Embryonic facial prominence (tissue), 1 donor: ENCODE results near the gene GASK1B.

ENCODE experiments used
- DNase-seq: peaks from one replicate; pipeline ENCODE4 v3.0.0-alpha.2; 2016; ENCODE audit errors: extremely low spot score

GASK1B gene

GRCh38 chr4:158146736-158147135, 26.1 kb downstream of the GASK1B start:
- DNase-seq, result no peak

- DNase-seq, result no peak
Observed at GRCh38 chr4:158139086-158139485, 33.7 kb downstream of the GASK1B start.

GRCh38 chr4:158134222-158134621, 38.6 kb downstream of the GASK1B start:
- DNase-seq, result no peak

GRCh38 chr4:158133551-158133950, 39.3 kb downstream of the GASK1B start:
- no peak for DNase-seq

DNA sequence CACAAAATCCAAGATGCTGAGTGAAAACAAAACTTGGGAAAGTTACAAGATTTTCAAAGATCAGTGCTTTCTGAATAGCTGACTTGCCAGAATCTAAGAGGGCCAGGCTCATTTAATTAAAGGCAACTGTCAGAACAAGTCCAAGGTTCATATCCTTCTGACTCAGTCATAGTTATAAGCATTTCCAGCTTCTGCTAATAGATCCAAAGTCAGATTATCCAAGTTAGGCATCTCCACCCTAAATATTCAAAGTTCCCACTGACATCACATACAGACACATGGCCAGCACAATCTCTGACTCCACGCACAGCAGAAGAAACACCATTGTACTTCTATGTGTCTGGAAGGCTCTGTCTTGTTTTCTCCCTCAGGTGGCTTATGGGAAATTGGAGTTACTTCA, 41.8 kb downstream of the GASK1B start:
- DNase-seq, result no peak

DNA sequence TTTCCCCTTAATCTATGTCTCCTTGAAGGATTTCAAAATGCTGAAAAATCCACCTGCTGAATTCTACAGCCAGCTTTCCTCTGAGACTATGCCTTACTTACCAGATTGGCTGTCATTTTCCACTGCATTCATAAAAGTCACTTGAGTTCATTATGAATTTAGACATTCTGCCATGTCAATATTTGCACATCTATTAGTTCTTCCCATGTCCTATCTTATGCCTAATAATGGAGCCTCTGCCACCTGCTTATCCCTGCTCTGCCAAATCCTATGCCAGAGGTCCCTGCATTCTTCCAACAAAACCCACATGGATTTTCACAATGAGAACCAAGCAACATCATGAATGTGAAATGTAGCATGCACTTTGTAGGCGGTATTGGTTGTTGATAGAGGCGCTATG, 42.6 kb downstream of the GASK1B start:
- no peak for DNase-seq

DNA sequence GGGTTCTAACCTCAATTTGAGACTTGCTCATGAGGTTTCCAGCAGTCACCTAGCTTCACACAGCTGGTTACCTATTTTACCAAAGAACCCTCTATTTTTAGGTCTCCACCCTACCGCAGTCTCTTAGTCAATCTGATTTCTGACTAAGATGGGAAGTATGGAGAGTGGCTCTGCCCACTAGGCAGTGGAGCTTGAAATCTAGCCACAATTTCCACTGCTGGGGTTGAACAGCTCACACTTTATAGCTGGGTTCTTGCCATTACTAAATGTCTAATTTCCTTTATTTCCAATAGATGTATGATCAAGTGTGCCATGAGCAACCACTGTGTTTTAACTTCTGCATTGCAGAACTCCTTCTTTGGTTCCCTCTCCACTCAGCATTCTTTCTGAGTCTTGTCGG, 43.1 kb downstream of the GASK1B start:
- DNase-seq, result no peak

DNA sequence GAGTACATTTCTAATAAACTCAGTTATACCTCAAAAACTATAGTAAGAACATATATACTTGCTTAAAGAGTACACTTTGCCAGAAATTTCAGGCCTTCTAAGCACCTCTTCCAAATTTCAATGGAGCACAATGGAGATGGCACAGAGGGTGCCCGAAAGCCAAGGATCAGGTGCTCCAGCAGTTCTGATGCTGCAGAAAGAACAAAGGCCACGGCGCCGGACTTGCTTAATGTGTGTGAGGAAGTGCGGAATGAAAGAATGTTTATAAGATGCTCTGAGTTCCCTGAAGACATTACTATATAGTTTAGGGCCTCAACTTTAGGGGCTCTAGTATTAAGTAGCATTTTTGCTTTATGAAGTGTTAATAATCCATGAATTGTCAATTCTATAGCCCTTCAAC, 44.3 kb downstream of the GASK1B start:
- DNase-seq, result no peak

DNA sequence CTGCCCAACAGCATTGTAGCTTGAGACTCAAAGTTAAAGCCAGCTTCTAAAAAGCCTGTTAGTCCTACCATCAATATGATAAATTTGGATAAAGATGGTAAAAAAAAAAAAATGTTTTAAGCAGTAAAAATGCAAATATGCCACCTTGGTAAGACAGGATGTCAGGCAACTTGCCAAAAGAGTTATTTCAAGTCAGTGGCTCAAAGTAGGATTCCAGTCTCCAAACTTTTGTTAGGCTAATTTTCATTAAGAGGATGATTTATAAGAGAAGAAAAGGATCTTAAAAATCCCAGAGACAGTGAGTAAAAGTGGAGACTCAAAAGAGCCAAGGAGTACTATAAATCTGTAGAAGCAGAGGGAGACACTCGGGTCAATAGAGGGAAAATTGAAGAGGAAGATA, 47.5 kb downstream of the GASK1B start:
- no peak for DNase-seq
